GM21381 (cell line): Measurements from ENCODE around the gene AKAP7.
"Not testable (repeated sequence)": the region's sequence is repeated elsewhere in the genome, so short reads cannot be mapped to it uniquely, and the experiment has no call there.

Experiments
- ATAC-seq: cut with Tn5 transposase; IDR thresholded peaks from one replicate; pipeline ENCODE4 v1.9.1; 2021; ENCODE audit warnings: mild to moderate bottlenecking, moderate library complexity; ENCODE audit not compliant: unreplicated experiment

Gene AKAP7

GRCh38 chr6:131250936-131251335 is 115.7 kb downstream of the AKAP7 start:
- ATAC-seq: no peak

- ATAC-seq: no peak
These were observed 116.4 kb downstream of the AKAP7 start for GRCh38 chr6:131251590-131252199.

GRCh38 chr6:131255434-131255833 is 120.2 kb downstream of the AKAP7 start:
- ATAC-seq: no peak

- ATAC-seq: no peak
These were observed 120.6 kb downstream of the AKAP7 start for GRCh38 chr6:131255911-131256310.

- no peak for ATAC-seq
These were observed 121.8 kb downstream of the AKAP7 start for GRCh38 chr6:131257104-131257503.

- no peak for ATAC-seq
These were observed 122.9 kb downstream of the AKAP7 start for GRCh38 chr6:131258010-131258652.

- ATAC-seq: no peak
These were observed 123.7 kb downstream of the AKAP7 start for GRCh38 chr6:131258816-131259476.

GRCh38 chr6:131260960-131261359 is 125.7 kb downstream of the AKAP7 start:
- not testable (repeated sequence) for ATAC-seq

- no peak for ATAC-seq
These were observed 126.8 kb downstream of the AKAP7 start for GRCh38 chr6:131262060-131262459.

GRCh38 chr6:131265939-131266338 is 130.7 kb downstream of the AKAP7 start:
- ATAC-seq: no peak

GRCh38 chr6:131268303-131268702 is 133.0 kb downstream of the AKAP7 start:
- no peak for ATAC-seq

GRCh38 chr6:131269565-131270391 is 134.5 kb downstream of the AKAP7 start:
- ATAC-seq: no peak

- ATAC-seq: no peak
These were observed 135.3 kb downstream of the AKAP7 start for GRCh38 chr6:131270534-131270933.

- ATAC-seq: no peak
These were observed 140.0 kb downstream of the AKAP7 start for GRCh38 chr6:131275273-131275672.

GRCh38 chr6:131277591-131277990 is 142.3 kb downstream of the AKAP7 start:
- ATAC-seq: no peak

GRCh38 chr6:131281471-131282270 is 146.4 kb downstream of the AKAP7 start:
- ATAC-seq: no peak

- no peak for ATAC-seq
These were observed 147.1 kb downstream of the AKAP7 start for GRCh38 chr6:131282365-131282764.

- ATAC-seq: no peak
These were observed 148.4 kb downstream of the AKAP7 start for GRCh38 chr6:131283466-131284175.

GRCh38 chr6:131285548-131285947 is 150.3 kb downstream of the AKAP7 start:
- no peak for ATAC-seq

GRCh38 chr6:131286469-131287040 is 151.3 kb downstream of the AKAP7 start:
- no peak for ATAC-seq
